Gastroesophageal sphincter (tissue), 3 donors: Measurements from ENCODE around the gene LIN37.

ENCODE experiments used
- EP300 ChIP-seq: sonication (generic); formaldehyde crosslinking; IDR thresholded peaks from one replicate; pipeline ENCODE4 v1.6.1; 2017; ENCODE audit warnings: antibody characterized with exemption, mild to moderate bottlenecking
- POLR2A ChIP-seq, 2 donors: fragments of 450-650 bp; IDR thresholded peaks; one replicate each; pipeline ENCODE4 v1.6.1; 2017; ENCODE audit warnings: antibody characterized with exemption in 2 of 2, mild to moderate bottlenecking in 2 of 2, moderate library complexity in 1 of 2
- TF ChIP-seq, protein P1 (sequence below), 4 experiments: fragments of 200-600 bp in 2 of 4; fragments of 450-650 bp in 2 of 4; sonication (generic) in 1 of 4; IDR thresholded peaks; one replicate each; pipeline ENCODE4 v1.5.1; 2017 to 2019; ENCODE audit warnings: antibody characterized with exemption in 4 of 4, mild to moderate bottlenecking in 2 of 4, moderate library complexity in 2 of 4

DNA sequence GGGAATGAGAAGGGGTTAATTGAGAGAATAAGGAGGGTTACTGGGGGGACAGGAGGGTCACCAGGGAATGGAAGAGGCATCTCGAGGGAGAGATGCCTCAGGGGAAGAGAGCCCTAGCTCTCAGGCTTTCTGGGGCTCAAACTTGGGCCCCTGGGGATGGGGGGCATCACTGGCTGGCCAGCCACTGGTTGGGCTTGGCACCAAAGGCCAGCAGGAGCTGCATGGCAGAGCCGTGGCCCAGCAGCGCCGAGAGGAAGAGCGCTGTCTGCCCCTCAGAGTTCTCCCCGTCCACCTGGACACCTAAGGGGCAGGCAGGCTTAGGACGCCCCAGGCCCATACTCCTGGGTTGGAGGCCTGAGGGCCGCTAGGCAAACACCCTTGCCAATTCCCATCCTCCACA is 44.5 kb downstream of the LIN37 start:
- TF ChIP-seq EP300: no peak
- TF ChIP-seq POLR2A (IDR thresholded peaks at IDR 0.05): no peak
- TF ChIP-seq, protein P1, sequence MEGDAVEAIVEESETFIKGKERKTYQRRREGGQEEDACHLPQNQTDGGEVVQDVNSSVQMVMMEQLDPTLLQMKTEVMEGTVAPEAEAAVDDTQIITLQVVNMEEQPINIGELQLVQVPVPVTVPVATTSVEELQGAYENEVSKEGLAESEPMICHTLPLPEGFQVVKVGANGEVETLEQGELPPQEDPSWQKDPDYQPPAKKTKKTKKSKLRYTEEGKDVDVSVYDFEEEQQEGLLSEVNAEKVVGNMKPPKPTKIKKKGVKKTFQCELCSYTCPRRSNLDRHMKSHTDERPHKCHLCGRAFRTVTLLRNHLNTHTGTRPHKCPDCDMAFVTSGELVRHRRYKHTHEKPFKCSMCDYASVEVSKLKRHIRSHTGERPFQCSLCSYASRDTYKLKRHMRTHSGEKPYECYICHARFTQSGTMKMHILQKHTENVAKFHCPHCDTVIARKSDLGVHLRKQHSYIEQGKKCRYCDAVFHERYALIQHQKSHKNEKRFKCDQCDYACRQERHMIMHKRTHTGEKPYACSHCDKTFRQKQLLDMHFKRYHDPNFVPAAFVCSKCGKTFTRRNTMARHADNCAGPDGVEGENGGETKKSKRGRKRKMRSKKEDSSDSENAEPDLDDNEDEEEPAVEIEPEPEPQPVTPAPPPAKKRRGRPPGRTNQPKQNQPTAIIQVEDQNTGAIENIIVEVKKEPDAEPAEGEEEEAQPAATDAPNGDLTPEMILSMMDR (IDR thresholded peaks at IDR 0.05): no peak
